Measurements from ENCODE around the gene TTC7B.

DNA sequence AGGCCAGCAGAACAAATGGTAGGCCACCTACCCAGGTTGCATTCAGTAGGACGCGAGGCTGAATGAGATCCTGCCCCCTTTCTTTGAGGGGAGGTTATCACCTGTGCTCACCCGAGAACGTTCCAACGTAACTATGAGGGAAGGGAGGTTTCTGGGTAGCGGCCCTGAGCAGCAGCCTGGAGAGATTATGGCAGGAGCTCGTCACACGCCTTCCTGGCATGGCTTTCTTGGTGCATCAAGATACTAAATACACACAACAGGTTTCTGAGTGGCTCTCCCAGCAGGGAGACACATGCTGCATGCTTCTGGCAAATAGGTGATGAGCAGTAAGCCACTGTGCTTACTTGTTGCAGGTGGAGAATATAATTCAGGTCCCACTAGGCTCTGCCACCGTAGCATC lies 271.7 kb downstream of the TTC7B start:
- TF ChIP-seq, protein P1, sequence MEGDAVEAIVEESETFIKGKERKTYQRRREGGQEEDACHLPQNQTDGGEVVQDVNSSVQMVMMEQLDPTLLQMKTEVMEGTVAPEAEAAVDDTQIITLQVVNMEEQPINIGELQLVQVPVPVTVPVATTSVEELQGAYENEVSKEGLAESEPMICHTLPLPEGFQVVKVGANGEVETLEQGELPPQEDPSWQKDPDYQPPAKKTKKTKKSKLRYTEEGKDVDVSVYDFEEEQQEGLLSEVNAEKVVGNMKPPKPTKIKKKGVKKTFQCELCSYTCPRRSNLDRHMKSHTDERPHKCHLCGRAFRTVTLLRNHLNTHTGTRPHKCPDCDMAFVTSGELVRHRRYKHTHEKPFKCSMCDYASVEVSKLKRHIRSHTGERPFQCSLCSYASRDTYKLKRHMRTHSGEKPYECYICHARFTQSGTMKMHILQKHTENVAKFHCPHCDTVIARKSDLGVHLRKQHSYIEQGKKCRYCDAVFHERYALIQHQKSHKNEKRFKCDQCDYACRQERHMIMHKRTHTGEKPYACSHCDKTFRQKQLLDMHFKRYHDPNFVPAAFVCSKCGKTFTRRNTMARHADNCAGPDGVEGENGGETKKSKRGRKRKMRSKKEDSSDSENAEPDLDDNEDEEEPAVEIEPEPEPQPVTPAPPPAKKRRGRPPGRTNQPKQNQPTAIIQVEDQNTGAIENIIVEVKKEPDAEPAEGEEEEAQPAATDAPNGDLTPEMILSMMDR (IDR thresholded peaks at IDR 0.05 in 4 of 5, conservative IDR thresholded peaks at IDR 0.05 in 1 of 5) = no peak
- TF ChIP-seq POLR2A (IDR thresholded peaks at IDR 0.05) = no peak

All from gastrocnemius medialis (tissue), 4 donors.